8988T (cell line): ENCODE results near the gene KCNK17.
A peak's percentile ranks its signal among the peaks of the same experiment; 100 is the strongest.
"Not testable (repeated sequence)": the region's sequence is repeated elsewhere in the genome, so short reads cannot be mapped to it uniquely, and the experiment has no call there.

Experiments
- DNase-seq: peaks from one replicate; pipeline ENCODE4 v3.0.0; 2011

KCNK17 gene

DNA sequence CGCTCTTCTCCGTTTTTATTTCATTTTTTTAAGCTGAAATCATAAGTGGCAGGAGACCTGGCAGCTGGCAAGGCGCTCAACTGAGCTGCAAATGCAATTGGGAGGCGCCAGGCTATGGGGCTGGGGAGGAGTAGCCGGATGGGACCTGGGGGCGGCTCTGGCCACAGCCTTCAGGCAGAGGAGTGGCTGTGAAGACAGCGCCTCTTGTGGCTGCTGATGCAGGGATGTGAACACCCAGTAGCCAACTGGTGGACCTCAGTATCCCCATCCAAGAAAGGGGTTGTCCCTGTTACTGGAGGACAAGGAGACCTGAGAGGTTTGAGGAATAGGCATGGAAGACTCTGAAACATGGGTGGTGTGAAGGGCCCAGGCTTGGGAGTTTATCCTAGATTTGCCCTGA is 12.6 kb downstream of the KCNK17 start:
- peak; percentile 67 for DNase-seq

DNA sequence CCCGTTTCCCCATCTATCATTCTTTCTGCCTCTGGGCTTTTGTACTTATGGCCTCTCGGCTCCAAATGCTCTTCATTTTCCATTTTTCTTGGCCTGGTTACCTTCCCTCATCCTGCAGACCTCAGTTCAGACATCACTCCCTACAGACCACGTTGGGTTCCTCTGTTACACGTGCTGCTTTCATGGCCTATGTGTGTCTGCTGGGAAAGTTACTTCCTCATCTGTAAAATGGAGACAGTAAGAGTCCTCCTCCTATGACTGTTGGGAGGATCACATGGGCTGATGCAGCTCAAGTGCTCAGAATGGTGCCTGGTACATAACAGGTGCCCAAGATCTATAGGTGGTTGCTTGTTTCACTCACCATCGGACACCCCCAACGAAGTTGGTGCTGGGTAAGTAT is 13.5 kb downstream of the KCNK17 start:
- DNase-seq = no peak

DNA sequence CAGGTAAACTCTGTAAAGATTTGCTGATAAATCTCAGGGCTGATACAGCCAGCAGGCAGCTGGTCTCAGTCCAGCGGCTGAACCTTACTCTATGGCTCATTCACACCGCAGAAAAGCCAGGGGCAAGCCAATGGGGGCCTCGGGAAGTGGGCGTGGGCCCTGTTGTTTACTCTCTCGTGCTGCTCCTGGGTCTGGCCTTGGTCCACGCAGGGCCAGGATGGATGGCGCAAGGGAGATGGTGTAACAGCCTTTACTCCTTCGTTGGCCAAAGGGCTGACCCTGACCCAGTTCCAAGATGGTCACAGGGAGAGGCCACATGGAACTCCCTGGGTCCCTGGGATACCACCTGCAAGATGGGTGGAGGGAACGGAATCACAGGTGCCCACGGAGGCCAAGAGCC is 16.2 kb downstream of the KCNK17 start:
- no peak for DNase-seq

DNA sequence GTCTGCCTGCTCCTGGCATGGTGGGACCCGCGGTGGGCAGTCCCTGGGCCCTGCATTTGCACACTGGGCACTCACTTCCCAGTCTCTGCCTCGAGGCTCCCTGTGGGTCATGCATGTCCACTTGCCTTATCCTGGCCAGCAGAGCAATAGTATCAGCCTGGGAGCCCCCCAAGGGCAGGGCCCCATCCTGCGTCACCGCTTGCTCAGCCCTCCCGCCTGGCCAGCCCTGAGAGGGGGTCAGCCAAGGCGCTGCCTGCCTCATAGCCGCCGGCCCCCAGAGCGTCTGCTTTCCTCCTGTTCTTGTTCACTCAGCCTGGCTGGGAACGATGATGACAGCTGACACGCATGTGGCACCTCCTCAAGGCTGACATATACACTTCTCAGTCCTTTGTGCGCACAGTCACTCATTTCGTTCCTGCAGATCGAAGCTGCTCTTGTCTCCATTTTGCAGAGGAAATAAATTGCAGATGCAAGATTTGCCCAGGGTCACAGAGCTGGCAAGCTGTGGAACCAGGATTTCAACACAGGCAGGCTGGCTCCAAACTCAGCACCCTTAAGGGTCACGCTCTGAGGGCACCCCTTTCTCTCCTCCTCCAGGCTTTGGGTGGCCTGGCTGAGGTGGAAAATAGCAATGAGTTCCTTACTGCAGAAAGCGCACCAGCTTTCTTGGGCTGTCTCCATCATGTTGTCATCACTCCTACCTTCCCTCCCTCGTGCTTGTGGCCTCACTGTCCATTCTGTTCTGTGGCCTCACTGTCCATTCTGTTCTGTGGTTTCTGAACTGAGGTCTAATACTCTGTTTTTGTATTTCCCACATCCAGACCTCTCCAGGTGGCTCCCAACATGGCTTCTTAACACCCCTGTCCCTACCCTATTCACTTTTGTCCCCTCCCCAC is 17.2 kb downstream of the KCNK17 start:
- DNase-seq = no peak

DNA sequence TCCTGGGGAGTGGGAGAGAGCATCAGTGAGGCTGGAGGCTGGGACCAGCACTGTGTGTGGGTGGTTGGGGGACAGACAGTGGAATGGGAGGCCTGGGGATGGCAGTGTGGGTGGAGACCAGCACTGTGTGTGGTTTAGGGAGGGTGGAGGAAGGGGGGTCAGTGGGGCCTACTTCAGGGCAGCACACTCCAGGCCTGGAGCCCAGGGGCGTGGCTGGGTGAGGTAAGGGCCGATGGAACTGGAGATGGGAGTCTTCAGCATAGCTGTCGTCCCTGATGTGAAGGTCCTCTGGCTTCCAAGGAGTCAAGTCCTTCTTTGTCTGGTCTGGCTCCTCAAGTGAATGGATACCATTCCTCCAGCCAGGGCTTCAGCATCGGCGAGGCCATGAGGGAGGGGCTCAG is 18.6 kb downstream of the KCNK17 start:
- no peak for DNase-seq

DNA sequence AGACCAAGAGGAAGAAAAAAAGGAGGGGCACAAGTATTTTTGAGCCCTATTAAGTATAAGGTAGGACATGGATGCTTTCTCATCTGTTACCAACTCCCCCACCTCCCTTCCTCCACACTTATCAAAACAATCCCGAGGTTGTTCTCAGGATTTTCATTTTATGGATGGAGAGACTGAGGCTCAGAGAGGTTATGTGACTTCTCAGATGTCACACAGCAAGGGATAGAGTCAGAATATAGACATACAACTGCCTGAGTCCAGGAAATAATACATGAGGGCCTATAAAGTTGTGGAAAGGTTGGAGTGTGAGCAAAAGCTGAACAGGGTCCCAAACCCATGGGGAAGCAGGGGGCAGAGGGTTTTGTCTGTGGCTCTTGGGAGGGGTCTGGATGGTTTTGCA is 19.3 kb downstream of the KCNK17 start:
- no peak for DNase-seq

DNA sequence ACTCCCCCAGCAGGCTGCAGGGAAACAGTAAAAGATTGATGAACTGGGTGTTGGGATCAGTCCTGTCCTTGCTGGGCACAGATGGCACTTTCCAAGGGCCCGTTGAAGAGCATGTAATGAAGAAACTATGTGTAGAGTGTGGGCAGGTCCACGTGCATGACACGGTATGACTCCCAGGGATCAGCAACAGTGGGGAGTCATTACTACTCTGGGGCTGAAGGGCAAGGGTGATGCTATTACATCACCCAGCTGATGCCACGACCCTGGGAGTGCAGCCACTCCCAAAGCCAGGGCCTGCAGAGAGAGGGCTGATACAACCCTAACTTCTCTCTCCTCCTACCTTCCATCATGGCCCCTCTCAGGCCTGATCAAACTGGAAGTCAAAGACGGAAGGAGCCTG is 20.1 kb downstream of the KCNK17 start:
- no peak for DNase-seq

DNA sequence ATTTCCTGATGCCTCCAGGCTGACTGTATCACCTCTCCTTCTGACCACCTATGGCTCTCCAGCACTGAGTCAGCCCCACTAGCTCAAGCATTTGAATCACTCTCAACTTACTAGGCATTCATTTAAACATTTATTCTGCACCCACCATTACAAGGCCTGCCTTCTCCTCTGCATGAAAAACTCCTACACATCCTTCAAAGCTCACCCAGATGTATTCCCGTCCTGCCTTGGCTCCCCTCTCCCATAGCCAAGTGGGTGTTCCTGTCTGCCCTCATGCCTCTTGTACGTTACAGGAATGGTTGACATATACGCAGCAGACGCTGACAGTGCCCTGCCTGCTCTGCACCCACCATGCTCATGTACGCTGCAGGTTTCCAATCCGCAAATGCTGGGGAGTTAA is 21.6 kb downstream of the KCNK17 start:
- no peak for DNase-seq

DNA sequence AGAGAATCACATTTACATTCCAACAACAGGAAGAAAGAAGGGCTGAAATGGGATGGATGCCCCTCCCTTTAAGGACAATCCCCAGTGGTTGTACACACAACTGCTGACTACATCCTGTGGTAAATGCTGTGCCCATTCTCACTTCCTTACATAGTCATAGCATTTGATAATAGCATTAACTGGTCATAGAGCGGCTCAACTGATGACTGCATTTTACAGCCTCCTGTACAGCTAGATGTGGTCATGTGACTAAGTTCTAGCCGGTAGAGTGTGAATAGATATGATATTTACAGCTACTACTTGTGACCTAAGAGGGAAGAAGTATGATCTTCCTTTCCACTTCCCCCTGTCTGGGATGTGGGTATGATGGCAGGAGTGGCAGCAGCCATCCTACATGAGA is 24.7 kb downstream of the KCNK17 start:
- DNase-seq = no peak

DNA sequence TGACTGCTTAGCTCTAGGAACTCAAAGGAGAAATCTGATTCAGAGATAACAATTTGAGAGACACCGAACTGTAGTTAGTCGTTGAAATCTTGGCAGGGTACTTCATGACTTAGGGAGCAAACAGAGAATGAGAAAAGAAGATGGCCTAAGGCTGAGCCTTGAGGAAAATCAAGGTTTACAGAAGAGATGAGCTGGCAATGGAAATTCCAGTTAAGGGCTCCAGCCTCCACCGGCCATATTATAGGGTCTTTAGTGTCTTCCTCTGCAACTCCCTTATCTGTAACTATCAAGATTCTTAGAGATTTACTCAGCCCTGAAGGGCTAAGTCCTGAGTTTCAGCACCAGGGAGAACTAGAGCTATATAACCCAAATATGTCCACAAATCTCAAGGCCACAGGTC is 26.6 kb downstream of the KCNK17 start:
- DNase-seq = no peak

DNA sequence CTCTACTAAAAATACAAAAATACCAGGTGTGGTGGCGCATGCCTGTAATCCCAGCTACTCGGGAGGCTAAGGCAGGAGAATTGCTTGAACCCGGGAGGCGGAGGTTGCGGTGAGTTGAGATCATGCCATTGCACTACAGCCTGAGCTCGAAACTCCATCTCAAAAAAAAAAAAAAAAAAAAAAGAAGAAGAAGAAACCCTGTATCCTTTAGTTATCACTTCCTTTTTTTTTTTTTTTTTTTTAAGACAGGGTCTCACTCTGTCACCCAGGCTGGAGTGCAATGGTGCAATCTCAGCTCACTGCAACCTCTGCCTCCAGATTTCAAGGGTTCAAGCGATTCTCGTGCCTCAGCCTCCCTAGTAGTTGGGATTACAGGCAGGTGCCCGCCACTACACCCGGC is 27.6 kb downstream of the KCNK17 start:
- DNase-seq = not testable (repeated sequence)

DNA sequence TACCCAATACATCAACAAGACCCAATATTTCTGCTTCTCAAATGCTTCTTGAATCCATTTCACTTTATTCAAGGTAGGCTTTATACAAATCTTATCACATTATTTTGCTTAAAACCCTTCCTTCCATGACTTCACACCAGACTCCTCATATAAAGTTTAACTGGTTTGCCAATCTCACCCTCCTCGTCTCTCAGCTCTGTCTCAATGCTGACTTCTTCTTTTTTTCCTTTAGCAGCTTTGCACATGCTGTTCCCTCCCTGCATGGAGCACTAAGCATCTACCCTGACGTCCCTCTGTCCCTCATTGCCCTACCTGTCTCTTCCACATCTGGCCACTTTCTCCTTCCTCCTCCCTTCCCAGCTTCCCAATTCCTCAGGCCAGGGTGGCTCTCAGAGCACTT is 31.4 kb downstream of the KCNK17 start:
- DNase-seq = no peak

DNA sequence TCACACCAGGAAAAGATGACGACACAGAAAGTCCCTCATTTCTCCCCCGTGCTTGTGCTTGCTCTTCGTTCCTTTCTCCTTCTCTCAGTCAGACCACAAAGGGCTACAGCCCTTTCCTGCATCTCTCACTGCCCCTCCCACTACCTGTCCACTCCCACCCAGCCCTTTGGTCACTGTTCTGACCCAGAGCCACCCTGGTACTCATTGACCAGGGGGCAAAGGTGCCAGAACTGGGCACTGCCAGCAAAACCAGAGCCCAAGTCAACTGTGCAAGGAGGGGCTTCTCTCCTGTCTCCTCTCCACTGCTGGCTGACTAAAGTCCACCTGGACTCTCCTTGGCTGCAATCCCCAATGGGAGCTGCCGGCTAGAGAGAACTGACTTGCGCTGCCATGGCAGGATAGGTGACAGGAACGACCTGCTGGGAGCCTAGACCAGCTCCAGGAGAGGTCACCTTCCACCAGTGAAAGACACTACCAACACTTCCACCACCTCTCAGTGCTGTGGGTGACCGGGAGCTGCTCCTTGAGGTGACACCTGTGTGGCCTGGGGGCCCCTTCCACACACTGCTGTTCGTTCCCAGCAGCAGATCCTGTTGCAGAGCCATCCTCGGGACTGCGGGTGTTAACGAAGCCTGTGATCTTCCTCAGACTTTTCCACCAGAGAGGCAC is 32.8 kb downstream of the KCNK17 start:
- DNase-seq = no peak

DNA sequence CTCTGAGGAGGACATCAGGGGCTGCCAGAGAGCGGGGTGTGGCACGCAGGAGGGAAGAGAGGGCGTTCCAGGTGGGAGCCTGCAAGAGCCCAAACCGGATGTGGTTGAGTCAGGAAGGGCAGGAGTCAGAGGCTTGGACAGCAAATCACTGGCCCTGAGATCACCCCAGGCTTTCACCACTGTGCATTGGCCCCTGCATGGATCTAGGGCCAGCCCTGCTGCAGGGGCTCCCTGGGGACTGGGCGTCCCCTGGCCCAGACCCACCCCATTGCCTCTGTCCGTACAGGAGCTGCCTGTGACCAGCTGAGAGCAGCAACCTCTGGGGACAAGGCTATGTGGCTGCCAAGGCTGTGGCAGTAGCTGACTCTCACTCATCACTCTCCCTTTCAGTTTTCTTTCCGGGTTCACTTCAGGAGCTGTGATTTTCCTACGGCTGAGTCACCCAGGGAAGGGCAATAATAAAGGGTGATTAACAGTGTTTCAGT is 33.9 kb downstream of the KCNK17 start:
- no peak for DNase-seq

DNA sequence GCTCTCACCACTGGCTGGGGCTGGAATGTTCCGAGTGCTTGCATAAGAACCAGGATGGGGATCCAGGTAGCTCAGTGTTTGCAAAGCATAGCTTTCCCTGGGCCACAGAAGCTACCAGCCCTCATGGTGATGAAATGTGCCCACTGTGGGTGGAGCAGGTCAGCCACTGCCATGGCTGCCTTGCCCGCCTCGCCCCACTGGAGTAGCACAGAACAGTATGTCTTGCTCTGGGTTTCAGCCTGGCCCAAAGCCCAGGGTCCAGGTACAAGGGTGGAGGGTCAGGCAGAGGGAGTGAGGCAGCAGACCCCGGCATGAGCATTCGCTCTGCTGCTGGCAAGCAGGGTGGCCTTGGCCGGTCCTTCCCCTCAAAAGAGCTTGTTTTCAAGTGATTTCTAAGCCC is 34.7 kb downstream of the KCNK17 start:
- DNase-seq = no peak

DNA sequence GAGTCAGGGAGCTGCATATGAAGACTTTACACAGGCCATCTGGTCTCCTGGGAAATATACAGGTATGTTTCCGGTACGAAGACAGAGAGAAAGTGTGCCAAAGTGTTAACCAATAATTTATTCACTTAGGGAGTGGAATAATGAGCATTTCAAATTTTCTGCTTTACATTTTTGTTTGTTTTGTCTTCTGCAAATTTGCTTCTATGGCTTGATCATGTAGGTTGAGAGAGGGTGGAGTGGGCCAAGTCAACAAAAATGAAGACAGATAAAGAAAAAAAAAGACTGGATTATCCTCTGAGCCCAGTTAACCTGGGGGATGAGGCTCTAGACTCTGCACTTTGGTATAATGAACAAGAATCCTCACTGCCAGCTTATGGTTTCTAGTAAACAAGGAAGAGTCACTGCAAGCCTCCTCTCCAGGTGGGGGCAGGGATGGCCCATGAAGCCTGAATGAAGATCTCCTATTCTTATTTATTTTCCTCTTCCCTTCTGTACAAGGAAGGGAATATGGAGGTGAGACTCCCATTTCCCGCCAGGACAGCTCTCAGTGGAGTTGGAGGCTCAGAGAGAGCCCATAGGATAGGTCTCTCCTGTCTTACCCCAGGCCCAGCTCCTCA is 37.7 kb downstream of the KCNK17 start:
- no peak for DNase-seq

DNA sequence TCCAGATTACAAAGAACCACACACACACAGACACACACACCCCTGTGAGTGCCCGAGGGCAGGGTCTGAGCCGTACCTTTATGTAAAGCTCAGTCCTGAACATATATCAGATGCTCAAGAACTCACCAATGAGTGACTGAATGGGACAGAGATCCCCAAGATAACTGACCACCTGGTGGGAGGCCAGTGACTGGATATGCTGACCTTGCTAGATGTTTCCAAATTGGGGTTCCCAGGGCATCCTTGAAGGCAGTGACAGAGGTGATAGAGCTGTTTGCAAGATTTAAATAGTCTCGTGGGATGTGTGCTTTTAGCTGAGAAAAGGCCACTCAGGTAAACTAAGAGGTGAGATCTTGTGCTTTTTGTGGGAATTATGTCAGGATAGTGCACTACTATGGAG is 39.3 kb downstream of the KCNK17 start:
- DNase-seq = no peak

DNA sequence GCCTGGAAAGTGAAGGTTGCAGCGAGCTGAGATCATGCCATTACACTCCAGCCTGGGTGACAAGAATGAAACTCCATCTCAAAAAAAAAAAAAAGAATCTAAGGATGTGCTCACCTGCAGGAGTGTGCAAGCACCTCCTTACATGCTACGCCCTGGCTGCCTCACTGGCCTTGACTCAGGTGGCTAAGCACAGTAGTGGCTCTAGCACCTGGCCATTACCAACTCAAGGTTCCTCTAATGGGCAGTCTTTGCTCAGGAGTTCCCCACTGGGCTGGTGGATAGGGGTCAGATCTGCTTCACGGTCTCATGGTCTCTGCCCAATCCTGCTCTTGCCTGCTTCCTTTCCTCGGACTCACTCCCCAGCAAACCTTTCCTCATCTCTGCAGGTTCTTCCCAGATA is 39.7 kb downstream of the KCNK17 start:
- no peak for DNase-seq

DNA sequence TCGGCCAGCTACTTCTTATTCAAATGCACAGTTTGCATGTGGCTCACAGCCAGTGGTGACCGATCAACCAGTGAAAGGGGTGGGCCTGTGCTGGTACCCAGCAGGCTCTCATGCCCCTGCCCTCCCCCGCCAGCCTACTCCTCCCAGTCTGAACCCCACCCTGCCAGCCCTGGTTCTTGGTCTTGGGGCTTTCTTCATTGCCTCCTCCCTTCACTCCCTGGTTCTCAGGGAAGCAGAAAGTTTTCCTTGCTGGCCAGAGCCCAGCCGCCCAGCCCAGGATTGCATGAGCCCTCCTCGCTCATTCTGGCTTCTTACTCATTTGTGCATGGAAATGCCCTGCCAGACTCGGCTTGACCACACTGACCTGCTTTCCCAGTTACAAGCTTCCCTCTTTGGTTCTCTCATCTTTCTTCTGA is 40.8 kb downstream of the KCNK17 start:
- DNase-seq = no peak

DNA sequence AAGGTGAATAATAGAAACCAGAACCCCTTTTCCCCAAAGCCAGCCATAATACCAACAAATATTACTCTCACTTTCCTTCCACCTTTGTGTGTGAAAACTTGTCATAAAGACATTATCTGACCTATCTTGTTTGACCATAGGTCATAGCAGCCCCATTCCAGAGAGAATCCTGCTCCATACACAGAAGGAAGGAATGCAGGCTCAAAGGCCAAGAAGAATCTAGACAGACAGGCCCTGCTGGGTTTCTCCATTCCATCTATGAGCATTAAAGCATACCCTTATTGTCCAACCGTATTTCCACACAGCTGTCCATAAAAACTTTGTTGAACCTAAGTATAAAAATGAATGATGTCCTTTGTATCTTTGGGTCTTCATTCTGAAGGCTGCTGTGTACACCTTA is 44.3 kb downstream of the KCNK17 start:
- DNase-seq = no peak

DNA sequence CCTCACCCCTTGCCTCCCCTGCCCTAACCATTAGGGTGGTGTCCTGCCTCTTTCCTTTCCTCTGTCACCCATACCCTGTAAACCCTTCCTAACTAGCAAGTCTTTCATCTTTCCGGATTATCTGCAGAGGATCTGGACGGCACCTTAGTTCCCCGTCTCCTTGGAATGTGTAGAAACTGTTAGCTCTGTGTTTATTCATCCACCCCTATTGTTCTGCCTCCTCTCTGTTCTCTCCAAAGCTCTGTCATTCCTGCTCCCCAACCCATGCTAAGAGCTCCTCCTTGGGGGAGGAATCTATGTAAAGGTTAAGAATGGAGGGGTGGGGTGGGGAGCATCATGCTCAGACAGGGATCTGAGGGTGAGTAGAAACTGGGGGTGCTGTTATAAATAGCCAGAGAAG is 45.5 kb downstream of the KCNK17 start:
- no peak for DNase-seq

DNA sequence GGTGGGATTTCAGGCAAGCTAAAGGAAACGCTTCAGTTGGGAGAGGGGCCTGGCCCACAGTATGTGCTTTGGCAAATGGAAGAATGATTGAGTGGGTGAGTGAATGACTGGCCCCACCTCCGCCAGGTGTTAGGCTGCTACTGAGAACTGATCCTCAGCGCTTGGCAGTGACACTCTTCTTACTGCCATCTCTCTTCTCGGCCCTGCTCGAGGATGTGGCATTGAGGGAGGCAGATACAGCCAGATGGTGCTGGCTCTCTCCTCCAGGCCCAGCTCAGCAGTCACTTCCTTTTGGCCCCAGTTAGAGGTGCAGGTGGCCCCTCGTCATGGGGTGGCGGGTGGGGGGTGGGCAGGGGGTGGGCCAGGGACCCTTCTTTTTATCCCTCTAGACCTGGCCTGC is 46.0 kb downstream of the KCNK17 start:
- no peak for DNase-seq

DNA sequence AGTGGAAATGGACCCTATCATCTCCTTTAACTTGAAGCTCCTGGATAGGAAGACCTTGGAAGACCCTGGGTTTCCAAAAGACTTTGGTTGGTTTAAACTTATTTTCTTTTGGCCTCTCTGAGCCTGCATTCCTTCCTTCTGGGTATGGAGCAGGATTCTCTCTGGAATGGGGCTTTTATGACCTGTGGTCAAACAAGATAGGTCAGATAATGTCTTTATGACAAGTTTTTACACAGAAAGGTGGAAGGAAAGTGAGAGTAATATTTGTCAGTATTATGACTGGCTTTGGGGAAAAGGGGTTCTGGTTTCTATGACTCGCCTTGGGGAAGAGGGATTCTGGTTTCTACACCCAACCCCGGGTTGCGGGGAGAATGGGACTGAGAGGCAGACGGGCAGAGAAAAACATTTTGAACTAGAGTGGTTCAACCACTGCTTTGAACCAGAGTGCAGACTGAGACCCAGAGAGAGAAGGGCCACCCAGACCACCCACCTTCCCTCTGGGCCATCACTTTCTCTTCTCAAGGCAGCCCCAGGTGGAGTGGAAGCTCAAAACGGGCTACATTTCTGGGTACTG is 47.4 kb downstream of the KCNK17 start:
- DNase-seq = no peak

DNA sequence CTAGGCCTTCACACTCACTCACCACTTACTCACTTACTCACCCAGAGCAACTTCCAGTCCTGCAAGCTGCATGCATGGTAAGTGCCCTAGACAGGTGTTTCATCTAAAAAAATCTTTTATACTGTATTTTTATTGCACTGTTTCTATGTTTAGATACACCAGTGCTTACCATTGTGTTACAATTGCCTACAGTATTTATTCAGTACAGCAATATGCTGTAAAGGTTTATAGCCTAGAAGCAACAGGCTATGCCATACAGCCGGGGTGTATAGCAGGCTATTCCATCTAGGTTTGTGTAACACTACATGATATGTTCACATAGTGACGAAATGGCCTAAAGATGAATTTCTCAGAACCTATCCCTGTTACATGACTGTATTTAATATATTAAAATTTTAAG is 47.8 kb downstream of the KCNK17 start:
- no peak for DNase-seq
